ENCODE results near the gene ZC3HAV1L.

DNA sequence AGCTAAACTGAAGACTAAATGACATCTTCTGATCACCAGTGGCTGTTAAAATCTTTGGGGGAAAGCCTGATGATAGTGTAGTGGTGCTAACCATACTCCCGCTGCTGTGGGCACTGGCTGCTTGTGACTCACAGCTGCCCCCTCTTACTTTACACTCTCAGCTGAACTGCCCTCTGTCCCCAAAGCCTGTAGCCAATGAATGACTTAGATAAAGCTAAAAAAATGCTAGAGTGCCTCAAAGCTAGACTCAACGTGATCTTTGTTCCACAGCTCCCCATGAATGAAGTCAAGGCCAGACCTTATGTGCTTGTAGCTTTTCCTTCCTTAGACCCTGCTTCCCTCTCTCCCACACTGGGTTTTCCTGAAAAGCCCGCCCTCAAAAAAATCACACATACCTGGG, 6.5 kb downstream of the ZC3HAV1L start:
- TF ChIP-seq, protein P1, sequence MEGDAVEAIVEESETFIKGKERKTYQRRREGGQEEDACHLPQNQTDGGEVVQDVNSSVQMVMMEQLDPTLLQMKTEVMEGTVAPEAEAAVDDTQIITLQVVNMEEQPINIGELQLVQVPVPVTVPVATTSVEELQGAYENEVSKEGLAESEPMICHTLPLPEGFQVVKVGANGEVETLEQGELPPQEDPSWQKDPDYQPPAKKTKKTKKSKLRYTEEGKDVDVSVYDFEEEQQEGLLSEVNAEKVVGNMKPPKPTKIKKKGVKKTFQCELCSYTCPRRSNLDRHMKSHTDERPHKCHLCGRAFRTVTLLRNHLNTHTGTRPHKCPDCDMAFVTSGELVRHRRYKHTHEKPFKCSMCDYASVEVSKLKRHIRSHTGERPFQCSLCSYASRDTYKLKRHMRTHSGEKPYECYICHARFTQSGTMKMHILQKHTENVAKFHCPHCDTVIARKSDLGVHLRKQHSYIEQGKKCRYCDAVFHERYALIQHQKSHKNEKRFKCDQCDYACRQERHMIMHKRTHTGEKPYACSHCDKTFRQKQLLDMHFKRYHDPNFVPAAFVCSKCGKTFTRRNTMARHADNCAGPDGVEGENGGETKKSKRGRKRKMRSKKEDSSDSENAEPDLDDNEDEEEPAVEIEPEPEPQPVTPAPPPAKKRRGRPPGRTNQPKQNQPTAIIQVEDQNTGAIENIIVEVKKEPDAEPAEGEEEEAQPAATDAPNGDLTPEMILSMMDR (IDR thresholded peaks at IDR 0.05 in 2 of 3, conservative IDR thresholded peaks at IDR 0.05 in 1 of 3; ENCODE audit: borderline replicate concordance in 1 of 3, insufficient read depth in 1 of 3, low read depth in 2 of 3, low read length in 2 of 3) = no peak
- no peak for TF ChIP-seq EGR1 (IDR thresholded peaks at IDR 0.05; ENCODE audit: low read depth)
